Nephron (organoid): ENCODE data around the gene PRKAG2.

Experiments
- H3K27ac Mint-ChIP-seq, 3 experiments: 2 replicates each; pipeline ENCODE4 v1.8.0; 2020; ENCODE audit warnings: mixed read lengths in 3 of 3, mild to moderate bottlenecking in 2 of 3, moderate library complexity in 1 of 3
- H3K27me3 Mint-ChIP-seq: 2 replicates; pipeline ENCODE4 v1.8.0; 2021; ENCODE audit warnings: low read depth, mild to moderate bottlenecking, moderate library complexity, mixed read lengths
- H3K36me3 Mint-ChIP-seq: 2 replicates; pipeline ENCODE4 v1.8.0; 2020; ENCODE audit warnings: low read depth, mixed read lengths
- H3K4me1 Mint-ChIP-seq: 2 replicates; pipeline ENCODE4 v1.8.0; 2020; ENCODE audit warnings: mixed read lengths
- H3K4me3 Mint-ChIP-seq, 3 experiments: 2 replicates each; pipeline ENCODE4 v1.8.0; 2020; ENCODE audit warnings: mild to moderate bottlenecking in 3 of 3, mixed read lengths in 3 of 3, moderate library complexity in 2 of 3
- H3K9me3 Mint-ChIP-seq: 2 replicates; pipeline ENCODE4 v1.8.0; 2020; ENCODE audit warnings: mixed read lengths
- CTCF ChIP-seq, 3 experiments: fragments of 200-600 bp; sonication (generic); IDR thresholded peaks; one replicate each; pipeline ENCODE4 v1.5.0; 2021; ENCODE audit warnings: antibody characterized with exemption in 3 of 3; ENCODE audit not compliant: unreplicated experiment in 3 of 3

The PRKAG2 gene

GRCh38 chr7:151789380-151789947, 87.5 kb downstream of the PRKAG2 start:
- Mint-ChIP-seq H3K36me3 (no peaks in the 10 kb centered on the region), H3K4me3 (no peak overlapping the region), H3K27ac (no peak overlapping the region), H3K27me3 (peaks cover 38% of the 10 kb centered on the region), H3K9me3 (no peaks in the 10 kb centered on the region), H3K4me1 (peaks cover 16% of the 10 kb centered on the region)
- no peak for TF ChIP-seq CTCF (IDR thresholded peaks at IDR 0.05; ENCODE audit: unreplicated experiment in 3 of 3)

GRCh38 chr7:151787348-151787747, 89.6 kb downstream of the PRKAG2 start:
- no peak overlapping the region for H3K4me3 Mint-ChIP-seq
- H3K4me1 Mint-ChIP-seq: peaks cover 7% of the 10 kb centered on the region
- no peak overlapping the region for H3K27ac Mint-ChIP-seq
- no peaks in the 10 kb centered on the region for H3K9me3 Mint-ChIP-seq
- TF ChIP-seq CTCF (IDR thresholded peaks at IDR 0.05; ENCODE audit: unreplicated experiment in 3 of 3): no peak
- H3K27me3 Mint-ChIP-seq: peaks cover 39% of the 10 kb centered on the region
- H3K36me3 Mint-ChIP-seq: no peaks in the 10 kb centered on the region

GRCh38 chr7:151786936-151787335, 90.0 kb downstream of the PRKAG2 start:
- Mint-ChIP-seq H3K36me3 (no peaks in the 10 kb centered on the region), H3K27me3 (peaks cover 39% of the 10 kb centered on the region), H3K4me3 (no peak overlapping the region), H3K27ac (no peak overlapping the region), H3K4me1 (peaks cover 7% of the 10 kb centered on the region), H3K9me3 (no peaks in the 10 kb centered on the region)
- TF ChIP-seq CTCF (IDR thresholded peaks at IDR 0.05; ENCODE audit: unreplicated experiment in 3 of 3): no peak

- no peak overlapping the region for H3K4me3 Mint-ChIP-seq
- peaks cover 42% of the 10 kb centered on the region for H3K27me3 Mint-ChIP-seq
- no peak overlapping the region for H3K27ac Mint-ChIP-seq
- no peaks in the 10 kb centered on the region for H3K36me3 Mint-ChIP-seq
- H3K9me3 Mint-ChIP-seq: no peaks in the 10 kb centered on the region
- H3K4me1 Mint-ChIP-seq: peaks cover under 1% of the 10 kb centered on the region
- no peak for TF ChIP-seq CTCF (IDR thresholded peaks at IDR 0.05; ENCODE audit: unreplicated experiment in 3 of 3)
Measured at GRCh38 chr7:151786241-151786640, 90.7 kb downstream of the PRKAG2 start.

- no peaks in the 10 kb centered on the region for H3K9me3 Mint-ChIP-seq
- no peaks in the 10 kb centered on the region for H3K36me3 Mint-ChIP-seq
- H3K4me3 Mint-ChIP-seq: no peak overlapping the region
- H3K4me1 Mint-ChIP-seq: no peaks in the 10 kb centered on the region
- peaks cover 45% of the 10 kb centered on the region for H3K27me3 Mint-ChIP-seq
- H3K27ac Mint-ChIP-seq: no peak overlapping the region
- TF ChIP-seq CTCF (IDR thresholded peaks at IDR 0.05; ENCODE audit: unreplicated experiment in 3 of 3): no peak
Measured at GRCh38 chr7:151785681-151785965, 91.3 kb downstream of the PRKAG2 start.

GRCh38 chr7:151784853-151785680, 91.8 kb downstream of the PRKAG2 start:
- H3K27me3 Mint-ChIP-seq: peaks cover 49% of the 10 kb centered on the region
- H3K4me3 Mint-ChIP-seq: no peak overlapping the region
- H3K9me3 Mint-ChIP-seq: no peaks in the 10 kb centered on the region
- no peaks in the 10 kb centered on the region for H3K4me1 Mint-ChIP-seq
- TF ChIP-seq CTCF (IDR thresholded peaks at IDR 0.05; ENCODE audit: unreplicated experiment in 3 of 3): no peak
- H3K36me3 Mint-ChIP-seq: no peaks in the 10 kb centered on the region
- H3K27ac Mint-ChIP-seq: no peak overlapping the region
